H9 (cell line): Measurements from ENCODE around the gene FLT1. TPM values are rescaled to one million over a fixed set of nuclear protein-coding genes. Genes with fewer than 3 reads are reported as not detected.

Experiments used
- DNase-seq: peaks from one replicate; pipeline ENCODE4 v3.0.0-alpha.2; 2017
- H2AFZ ChIP-seq: one replicate; pipeline ENCODE4 v1.6.1; 2013; ENCODE audit warnings: mild to moderate bottlenecking, low read length, control low read depth, moderate library complexity
- H2AK5ac ChIP-seq: 2 replicates; pipeline ENCODE4 v1.6.1; 2013; ENCODE audit warnings: low read length, control low read depth, mixed read lengths; ENCODE audit not compliant: insufficient read length
- H2BK120ac ChIP-seq: one replicate; pipeline ENCODE4 v1.6.1; 2013; ENCODE audit warnings: low read depth, mild to moderate bottlenecking, low read length, control low read depth, inconsistent platforms; ENCODE audit not compliant: poor library complexity, severe bottlenecking
- H2BK12ac ChIP-seq: 2 replicates; pipeline ENCODE4 v1.6.1; 2013; ENCODE audit warnings: low read length, control low read depth, mixed read lengths, low read depth; ENCODE audit not compliant: insufficient read length
- H2BK15ac ChIP-seq: 2 replicates; pipeline ENCODE4 v1.6.1; 2013; ENCODE audit warnings: low read depth, low read length, control low read depth
- H2BK20ac ChIP-seq: one replicate; pipeline ENCODE4 v1.6.1; 2013; ENCODE audit warnings: low read depth, mild to moderate bottlenecking, low read length, control low read depth, inconsistent platforms; ENCODE audit not compliant: poor library complexity, severe bottlenecking
- H2BK5ac ChIP-seq: 2 replicates; pipeline ENCODE4 v1.6.1; 2013; ENCODE audit warnings: low read length, control low read depth, mixed read lengths; ENCODE audit not compliant: insufficient read length
- H3K14ac ChIP-seq: 2 replicates; pipeline ENCODE4 v1.6.1; 2013; ENCODE audit warnings: low read length, control low read depth; ENCODE audit not compliant: insufficient read depth
- H3K18ac ChIP-seq: 2 replicates; pipeline ENCODE4 v1.6.1; 2013; ENCODE audit warnings: low read depth, mild to moderate bottlenecking, mixed read lengths, low read length, control low read depth; ENCODE audit not compliant: insufficient read length
- H3K23ac ChIP-seq: 2 replicates; pipeline ENCODE4 v1.6.1; 2013; ENCODE audit warnings: low read length, control low read depth, mixed read lengths, low read depth; ENCODE audit not compliant: insufficient read length
- H3K23me2 ChIP-seq: 2 replicates; pipeline ENCODE4 v1.6.1; 2013; ENCODE audit warnings: low read depth, mild to moderate bottlenecking, mixed read lengths, low read length, control low read depth; ENCODE audit not compliant: insufficient read length, poor library complexity, severe bottlenecking
- H3K27ac ChIP-seq: 2 replicates; pipeline ENCODE4 v1.5.1; 2013; ENCODE audit warnings: low read length, control low read depth, mixed read lengths, low read depth; ENCODE audit not compliant: insufficient read length
- H3K27me3 ChIP-seq: 2 replicates; pipeline ENCODE4 v1.6.1; 2013; ENCODE audit warnings: low read length, control low read depth, inconsistent platforms; ENCODE audit not compliant: insufficient read depth
- H3K4ac ChIP-seq: 2 replicates; pipeline ENCODE4 v1.6.1; 2013; ENCODE audit warnings: low read depth, mild to moderate bottlenecking, control low read depth, inconsistent platforms, low read length, moderate library complexity
- H3K4me1 ChIP-seq: 2 replicates; pipeline ENCODE4 v1.6.1; 2013; ENCODE audit warnings: low read length, control low read depth, inconsistent platforms; ENCODE audit not compliant: insufficient read depth
- H3K4me2 ChIP-seq: 2 replicates; pipeline ENCODE4 v1.6.1; 2013; ENCODE audit warnings: low read length, control low read depth, mixed read lengths; ENCODE audit not compliant: insufficient read length, insufficient read depth
- H3K56ac ChIP-seq: 2 replicates; pipeline ENCODE4 v1.6.1; 2013; ENCODE audit warnings: low read depth, mild to moderate bottlenecking, mixed read lengths, low read length, control low read depth; ENCODE audit not compliant: insufficient read length
- H3K79me1 ChIP-seq: 2 replicates; pipeline ENCODE4 v1.6.1; 2013; ENCODE audit warnings: low read depth, mild to moderate bottlenecking, moderate library complexity, low read length, control low read depth, inconsistent platforms; ENCODE audit not compliant: insufficient read depth, poor library complexity, severe bottlenecking
- H3K79me2 ChIP-seq: 2 replicates; pipeline ENCODE4 v1.6.1; 2013; ENCODE audit warnings: low read length, control low read depth, inconsistent platforms; ENCODE audit not compliant: insufficient read depth
- H3K9ac ChIP-seq: 2 replicates; pipeline ENCODE4 v1.6.1; 2013; ENCODE audit warnings: low read length, control low read depth, mixed read lengths; ENCODE audit not compliant: insufficient read length; ENCODE audit errors: extremely low read depth
- H3K9me3 ChIP-seq: one replicate; pipeline ENCODE4 v1.6.1; 2013; ENCODE audit warnings: low read depth, low read length, inconsistent platforms; ENCODE audit not compliant: control insufficient read depth
- H3T11ph ChIP-seq: one replicate; pipeline ENCODE4 v1.6.1; 2013; ENCODE audit warnings: mild to moderate bottlenecking, low read length, control low read depth, inconsistent platforms
- H4K20me1 ChIP-seq: one replicate; pipeline ENCODE4 v1.6.1; 2013; ENCODE audit not compliant: control insufficient read depth, insufficient read length, insufficient read depth
- H4K5ac ChIP-seq: 2 replicates; pipeline ENCODE4 v1.6.1; 2013; ENCODE audit warnings: low read depth, mild to moderate bottlenecking, mixed read lengths, low read length, control low read depth; ENCODE audit not compliant: insufficient read length
- H4K8ac ChIP-seq: replicated peaks from 2 replicates; pipeline ENCODE4 v1.6.1; 2013; ENCODE audit warnings: low read length, control low read depth, mixed read lengths, low read depth; ENCODE audit not compliant: insufficient read length
- H4K91ac ChIP-seq: 2 replicates; pipeline ENCODE4 v1.6.1; 2013; ENCODE audit warnings: low read depth, mild to moderate bottlenecking, moderate library complexity, mixed read lengths, low read length, control low read depth; ENCODE audit not compliant: insufficient read length
- H3K27ac Mint-ChIP-seq, 3 experiments: 2 replicates in 2 of 3; 3 replicates in 1 of 3; pipeline ENCODE4 v1.8.0; 2020 to 2021; ENCODE audit warnings: mixed read lengths in 3 of 3, mild to moderate bottlenecking in 1 of 3, moderate library complexity in 1 of 3
- H3K27me3 Mint-ChIP-seq: 2 replicates; pipeline ENCODE4 v1.8.0; 2021; ENCODE audit warnings: low read depth, mild to moderate bottlenecking, moderate library complexity, mixed read lengths
- H3K36me3 Mint-ChIP-seq, 3 experiments: 2 replicates in 2 of 3; 3 replicates in 1 of 3; pipeline ENCODE4 v1.8.0; 2020 to 2021; ENCODE audit warnings: low read depth in 3 of 3, mixed read lengths in 3 of 3; ENCODE audit not compliant: insufficient read depth in 1 of 3
- H3K4me1 Mint-ChIP-seq, 2 experiments: 2 replicates each; pipeline ENCODE4 v1.8.0; 2020; ENCODE audit warnings: mixed read lengths in 2 of 2
- H3K4me3 Mint-ChIP-seq, 2 experiments: 2 replicates in 1 of 2; 3 replicates in 1 of 2; pipeline ENCODE4 v1.8.0; 2020 to 2021; ENCODE audit warnings: mild to moderate bottlenecking in 2 of 2, mixed read lengths in 2 of 2, moderate library complexity in 1 of 2
- H3K9me3 Mint-ChIP-seq, 2 experiments: 2 replicates in 1 of 2; 3 replicates in 1 of 2; pipeline ENCODE4 v1.8.0; 2020; ENCODE audit warnings: mild to moderate bottlenecking in 2 of 2, mixed read lengths in 2 of 2, moderate library complexity in 1 of 2
- WGBS: extraction: QIAGEN DNeasy Blood & Tissue Kit; methylation state at CpG from one replicate; pipeline ENCODE4 v1.1.7; 2013; ENCODE audit warnings: missing lambda C conversion rate, low lambda C conversion rate, mixed read lengths; ENCODE audit not compliant: insufficient read length; ENCODE audit errors: extremely low coverage; 5-methylcytosine and 5-hydroxymethylcytosine counted together
- total RNA-seq: library from RNA; stranded (reverse); gene quantifications from 2 replicates; pipeline ENCODE4 v1.2.1, GENCODE V29; 2021
- TF ChIP-seq, protein P1 (sequence below): fragments of 200-600 bp; sonication (generic); conservative IDR thresholded peaks from 3 replicates; pipeline ENCODE4 v1.8.0; 2021; ENCODE audit warnings: antibody characterized with exemption, mild to moderate bottlenecking

The FLT1 gene
- total RNA-seq, 1 experiment from 2014 or later, result 84.1 TPM

DNA sequence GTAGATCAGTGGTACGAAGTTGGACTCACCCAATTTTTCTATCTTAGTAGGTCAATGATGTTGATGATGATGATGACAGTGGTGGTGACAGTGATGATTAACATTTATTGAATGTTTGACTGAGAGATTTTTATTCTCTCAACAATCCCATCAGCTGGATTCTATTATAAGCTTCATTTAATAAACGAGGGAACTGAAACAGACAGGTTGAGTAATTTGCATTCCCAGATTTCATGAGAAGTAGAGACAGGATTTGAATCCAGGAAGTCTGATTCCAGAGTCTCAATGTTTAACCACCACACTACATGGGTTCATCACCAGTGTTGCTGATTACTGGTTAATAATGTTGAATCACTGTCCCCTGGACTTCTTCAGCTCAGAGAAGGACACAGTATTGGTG lies 168.9 kb downstream of the FLT1 start:
- H4K20me1 ChIP-seq, result no peaks in the 10 kb centered on the region
- H3K4me2 ChIP-seq, result no peak overlapping the region
- H2BK120ac ChIP-seq, result no peak overlapping the region
- no peak overlapping the region for H2BK20ac ChIP-seq
- H4K8ac ChIP-seq, result no peak overlapping the region
- H3K56ac ChIP-seq, result no peak overlapping the region
- no peaks in the 10 kb centered on the region for H3K23me2 ChIP-seq
- no peaks in the 10 kb centered on the region for H3K9me3 ChIP-seq
- H3K79me1 ChIP-seq, result no peaks in the 10 kb centered on the region
- WGBS, result no CpG with 5 or more reads among the region's 2 CpGs
- no peak overlapping the region for H2BK15ac ChIP-seq
- no peak overlapping the region for H3K27ac ChIP-seq
- H3K23ac ChIP-seq, result no peak overlapping the region
- no peak overlapping the region for H3K9ac ChIP-seq
- H3T11ph ChIP-seq, result no peak overlapping the region
- H3K27me3 ChIP-seq, result no peaks in the 10 kb centered on the region; the same call in 1 of the 2 replicates
- no peak overlapping the region for H3K18ac ChIP-seq
- Mint-ChIP-seq H3K4me1 (peaks cover 2 to 14% of the 10 kb centered on the region in 2 experiments; a peak in 2 of 4 replicates), H3K36me3 (peaks cover 13 to 22% (median 19%) of the 10 kb centered on the region in 3 experiments; a peak in 6 of 7 replicates), H3K27me3 (no peaks in the 10 kb centered on the region), H3K4me3 (no peak overlapping the region), H3K9me3 (no peaks in the 10 kb centered on the region; a peak in 1 of 5 replicates), H3K27ac (no peak overlapping the region)
- H4K5ac ChIP-seq, result no peak overlapping the region
- TF ChIP-seq, protein P1, sequence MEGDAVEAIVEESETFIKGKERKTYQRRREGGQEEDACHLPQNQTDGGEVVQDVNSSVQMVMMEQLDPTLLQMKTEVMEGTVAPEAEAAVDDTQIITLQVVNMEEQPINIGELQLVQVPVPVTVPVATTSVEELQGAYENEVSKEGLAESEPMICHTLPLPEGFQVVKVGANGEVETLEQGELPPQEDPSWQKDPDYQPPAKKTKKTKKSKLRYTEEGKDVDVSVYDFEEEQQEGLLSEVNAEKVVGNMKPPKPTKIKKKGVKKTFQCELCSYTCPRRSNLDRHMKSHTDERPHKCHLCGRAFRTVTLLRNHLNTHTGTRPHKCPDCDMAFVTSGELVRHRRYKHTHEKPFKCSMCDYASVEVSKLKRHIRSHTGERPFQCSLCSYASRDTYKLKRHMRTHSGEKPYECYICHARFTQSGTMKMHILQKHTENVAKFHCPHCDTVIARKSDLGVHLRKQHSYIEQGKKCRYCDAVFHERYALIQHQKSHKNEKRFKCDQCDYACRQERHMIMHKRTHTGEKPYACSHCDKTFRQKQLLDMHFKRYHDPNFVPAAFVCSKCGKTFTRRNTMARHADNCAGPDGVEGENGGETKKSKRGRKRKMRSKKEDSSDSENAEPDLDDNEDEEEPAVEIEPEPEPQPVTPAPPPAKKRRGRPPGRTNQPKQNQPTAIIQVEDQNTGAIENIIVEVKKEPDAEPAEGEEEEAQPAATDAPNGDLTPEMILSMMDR, result no peak
- H2BK5ac ChIP-seq, result no peak overlapping the region
- H3K4me1 ChIP-seq, result no peaks in the 10 kb centered on the region
- DNase-seq, result no peak
- H3K79me2 ChIP-seq, result no peaks in the 10 kb centered on the region
- H2AFZ ChIP-seq, result no peak overlapping the region
- H4K91ac ChIP-seq, result no peak overlapping the region
- no peak overlapping the region for H3K14ac ChIP-seq
- no peak overlapping the region for H2BK12ac ChIP-seq
- no peak overlapping the region for H2AK5ac ChIP-seq
- H3K4ac ChIP-seq, result no peak overlapping the region
